SK-N-SH treated with all-trans-retinoic acid at 6 μM for 48 hours (cell line): ENCODE data around the gene SLFN11.

Experiments
- ARNTL ChIP-seq: fragments of 450-650 bp; formaldehyde crosslinking; IDR thresholded peaks from 2 replicates; pipeline ENCODE4 v1.5.0; 2020; ENCODE audit warnings: low read depth, mild to moderate bottlenecking, moderate library complexity, borderline replicate concordance
- TF ChIP-seq, protein P1 (sequence below): fragments of 250-450 bp; sonication (Bioruptor Pico); IDR thresholded peaks from 2 replicates; pipeline ENCODE4 v1.5.1; 2020; ENCODE audit warnings: low read depth, mild to moderate bottlenecking, moderate library complexity

DNA sequence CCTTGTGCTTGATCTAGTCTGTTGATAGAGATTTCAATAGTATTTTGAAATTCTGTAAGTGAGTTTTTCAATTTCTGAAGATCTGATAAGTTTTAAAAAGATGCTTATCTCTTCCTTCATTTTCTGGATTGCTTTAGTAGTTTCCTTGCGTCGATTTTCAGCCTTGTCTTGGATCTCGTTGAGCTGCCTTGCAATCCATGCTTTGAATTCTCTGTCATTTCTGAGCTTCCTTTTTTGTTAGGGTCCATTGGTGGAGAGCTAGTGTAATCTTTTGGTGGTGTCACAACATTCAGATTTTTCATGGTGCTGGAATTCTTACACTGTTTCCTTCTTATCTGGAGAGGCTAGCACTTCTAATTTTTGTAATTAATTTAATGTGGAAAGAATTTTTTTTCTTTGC is 61.1 kb downstream of the SLFN11 start:
- TF ChIP-seq, protein P1, sequence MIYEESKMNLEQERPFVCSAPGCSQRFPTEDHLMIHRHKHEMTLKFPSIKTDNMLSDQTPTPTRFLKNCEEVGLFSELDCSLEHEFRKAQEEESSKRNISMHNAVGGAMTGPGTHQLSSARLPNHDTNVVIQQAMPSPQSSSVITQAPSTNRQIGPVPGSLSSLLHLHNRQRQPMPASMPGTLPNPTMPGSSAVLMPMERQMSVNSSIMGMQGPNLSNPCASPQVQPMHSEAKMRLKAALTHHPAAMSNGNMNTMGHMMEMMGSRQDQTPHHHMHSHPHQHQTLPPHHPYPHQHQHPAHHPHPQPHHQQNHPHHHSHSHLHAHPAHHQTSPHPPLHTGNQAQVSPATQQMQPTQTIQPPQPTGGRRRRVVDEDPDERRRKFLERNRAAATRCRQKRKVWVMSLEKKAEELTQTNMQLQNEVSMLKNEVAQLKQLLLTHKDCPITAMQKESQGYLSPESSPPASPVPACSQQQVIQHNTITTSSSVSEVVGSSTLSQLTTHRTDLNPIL, result no peak
- no peak for TF ChIP-seq ARNTL
